ENCODE results near the gene LIPG. TPM values are rescaled to one million over a fixed set of nuclear protein-coding genes. Genes with fewer than 3 reads are reported as not detected.

The LIPG gene
- total and polyA plus RNA-seq, 4 donors, result 0.03 to 23.7 (median 4.7) TPM

GRCh38 chr18:49534846-49535601, 26.8 kb upstream of the LIPG start:
- intact Hi-C loops (cut with DNase I), result no loop called here
- H3K27me3 ChIP-seq (ENCODE audit: control insufficient read depth in 1 of 2, insufficient read depth in 2 of 2, low read length in 1 of 2), result no peaks in the 10 kb centered on the region
- no peak for ATAC-seq (ENCODE audit: low FRiP score)

DNA sequence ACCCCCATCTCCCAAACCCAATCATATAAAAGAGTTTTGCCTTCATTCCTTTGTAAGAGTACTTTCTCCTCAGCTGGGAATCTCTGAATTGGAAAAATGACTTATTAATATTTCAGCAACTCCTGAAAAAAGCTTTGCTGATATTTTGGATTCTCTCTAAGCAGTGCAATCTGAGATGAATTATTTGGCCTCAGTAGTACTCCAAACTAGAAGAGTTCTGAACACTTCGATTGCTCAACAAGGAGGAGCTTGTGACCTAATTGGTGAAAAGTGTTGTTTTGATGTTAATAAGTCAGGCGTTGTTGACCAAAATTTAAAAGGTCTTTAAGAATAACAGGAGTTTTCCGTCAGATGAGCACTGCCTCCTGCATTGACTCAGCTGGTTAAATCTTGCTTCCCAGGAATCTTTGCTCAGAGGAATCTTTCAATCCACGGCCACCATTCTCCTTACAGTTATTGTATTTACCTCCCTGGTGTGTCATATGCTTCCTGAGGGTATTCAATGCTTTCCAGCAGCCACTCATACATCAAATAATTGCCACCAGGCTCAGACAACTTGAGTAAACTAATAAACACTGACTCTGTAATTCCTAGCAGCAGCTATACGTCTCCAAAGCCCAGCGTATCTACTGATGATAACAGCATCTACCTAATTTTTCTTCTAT, 24.5 kb upstream of the LIPG start:
- intact Hi-C loops (cut with DNase I), result no loop called here
- 81 to 83% methylated on average over 6 of the region's 6 CpGs for WGBS, 2 donors

More at GRCh38 chr18:49534846-49535601, 26.8 kb upstream of the LIPG start:
- WGBS, 2 donors, result 88 to 92% methylated on average over 1 of the region's 1 CpG
- Histone ChIP-seq H3K27ac (ENCODE audit: low read depth in 1 of 2, low read length in 2 of 2) (no peak overlapping the region), H3K36me3 (ENCODE audit: control insufficient read depth in 1 of 2, insufficient read depth in 2 of 2, low read length in 1 of 2) (no peaks in the 10 kb centered on the region), H3K4me3 (ENCODE audit: low read length in 2 of 2) (no peak overlapping the region), H3K4me1 (ENCODE audit: control insufficient read depth in 1 of 2, insufficient read depth in 2 of 2, low read length in 2 of 2) (no peaks in the 10 kb centered on the region), H3K9me3 (ENCODE audit: control insufficient read depth, low read length) (no peaks in the 10 kb centered on the region)
- no peak for DNase-seq

GRCh38 chr18:49544362-49544761, 17.5 kb upstream of the LIPG start:
- Histone ChIP-seq H3K27me3 (ENCODE audit: control insufficient read depth in 1 of 2, insufficient read depth in 2 of 2, low read length in 1 of 2) (no peaks in the 10 kb centered on the region), H3K9me3 (ENCODE audit: control insufficient read depth, low read length) (no peaks in the 10 kb centered on the region), H3K4me1 (ENCODE audit: control insufficient read depth in 1 of 2, insufficient read depth in 2 of 2, low read length in 2 of 2) (no peaks in the 10 kb centered on the region), H3K27ac (ENCODE audit: low read depth in 1 of 2, low read length in 2 of 2) (no peak overlapping the region), H3K4me3 (ENCODE audit: low read length in 2 of 2) (no peak overlapping the region), H3K36me3 (ENCODE audit: control insufficient read depth in 1 of 2, insufficient read depth in 2 of 2, low read length in 1 of 2) (no peaks in the 10 kb centered on the region)
- DNase-seq (no peak), ATAC-seq (ENCODE audit: low FRiP score) (no peak)
- 89 to 92% methylated on average over 5 of the region's 5 CpGs for WGBS, 2 donors
- intact Hi-C loops (cut with DNase I), result no loop called here

More for the DNA sequence above, 24.5 kb upstream of the LIPG start:
- no peaks in the 10 kb centered on the region for H3K36me3 ChIP-seq (ENCODE audit: control insufficient read depth in 1 of 2, insufficient read depth in 2 of 2, low read length in 1 of 2)
- H3K27me3 ChIP-seq (ENCODE audit: control insufficient read depth in 1 of 2, insufficient read depth in 2 of 2, low read length in 1 of 2), result no peaks in the 10 kb centered on the region
- no peaks in the 10 kb centered on the region for H3K9me3 ChIP-seq (ENCODE audit: control insufficient read depth, low read length)
- ATAC-seq (ENCODE audit: low FRiP score) (no peak), DNase-seq (no peak)
- H3K4me3 ChIP-seq (ENCODE audit: low read length in 2 of 2), result no peak overlapping the region
- H3K27ac ChIP-seq (ENCODE audit: low read depth in 1 of 2, low read length in 2 of 2), result no peak overlapping the region
- H3K4me1 ChIP-seq (ENCODE audit: control insufficient read depth in 1 of 2, insufficient read depth in 2 of 2, low read length in 2 of 2), result no peaks in the 10 kb centered on the region

GRCh38 chr18:49546278-49546677, 15.6 kb upstream of the LIPG start:
- intact Hi-C loops (cut with DNase I), result no loop called here
- Histone ChIP-seq H3K4me3 (ENCODE audit: low read length in 2 of 2) (no peak overlapping the region), H3K36me3 (ENCODE audit: control insufficient read depth in 1 of 2, insufficient read depth in 2 of 2, low read length in 1 of 2) (no peaks in the 10 kb centered on the region), H3K27me3 (ENCODE audit: control insufficient read depth in 1 of 2, insufficient read depth in 2 of 2, low read length in 1 of 2) (no peaks in the 10 kb centered on the region), H3K4me1 (ENCODE audit: control insufficient read depth in 1 of 2, insufficient read depth in 2 of 2, low read length in 2 of 2) (no peaks in the 10 kb centered on the region), H3K9me3 (ENCODE audit: control insufficient read depth, low read length) (no peaks in the 10 kb centered on the region), H3K27ac (ENCODE audit: low read depth in 1 of 2, low read length in 2 of 2) (no peak overlapping the region)
- WGBS, 2 donors, result 96 to 100% methylated on average over 1 of the region's 1 CpG
- no peak for DNase-seq
- no peak for ATAC-seq (ENCODE audit: low FRiP score)

- no peak for DNase-seq
- H3K27ac ChIP-seq (ENCODE audit: low read depth in 1 of 2, low read length in 2 of 2), result no peak overlapping the region
- H3K9me3 ChIP-seq (ENCODE audit: control insufficient read depth, low read length), result no peaks in the 10 kb centered on the region
- WGBS, 2 donors, result 83 to 87% methylated on average over 5 of the region's 5 CpGs
- no peaks in the 10 kb centered on the region for H3K4me1 ChIP-seq (ENCODE audit: control insufficient read depth in 1 of 2, insufficient read depth in 2 of 2, low read length in 2 of 2)
- no peaks in the 10 kb centered on the region for H3K36me3 ChIP-seq (ENCODE audit: control insufficient read depth in 1 of 2, insufficient read depth in 2 of 2, low read length in 1 of 2)
- intact Hi-C loops (cut with DNase I), result no loop called here
- H3K4me3 ChIP-seq (ENCODE audit: low read length in 2 of 2), result no peak overlapping the region
- H3K27me3 ChIP-seq (ENCODE audit: control insufficient read depth in 1 of 2, insufficient read depth in 2 of 2, low read length in 1 of 2), result no peaks in the 10 kb centered on the region
- ATAC-seq (ENCODE audit: low FRiP score), result no peak
Measured at GRCh38 chr18:49546719-49547273, 15.1 kb upstream of the LIPG start.

- WGBS, 2 donors, result 19 to 38% methylated on average over 1 of the region's 1 CpG
- DNase-seq, result no peak
- Histone ChIP-seq H3K36me3 (ENCODE audit: control insufficient read depth in 1 of 2, insufficient read depth in 2 of 2, low read length in 1 of 2) (no peaks in the 10 kb centered on the region), H3K27me3 (ENCODE audit: control insufficient read depth in 1 of 2, insufficient read depth in 2 of 2, low read length in 1 of 2) (no peaks in the 10 kb centered on the region), H3K4me1 (ENCODE audit: control insufficient read depth in 1 of 2, insufficient read depth in 2 of 2, low read length in 2 of 2) (no peaks in the 10 kb centered on the region), H3K4me3 (ENCODE audit: low read length in 2 of 2) (no peak overlapping the region), H3K9me3 (ENCODE audit: control insufficient read depth, low read length) (no peaks in the 10 kb centered on the region), H3K27ac (ENCODE audit: low read depth in 1 of 2, low read length in 2 of 2) (no peak overlapping the region)
- no peak for ATAC-seq (ENCODE audit: low FRiP score)
- intact Hi-C loops (cut with DNase I), result no loop called here
Measured at GRCh38 chr18:49547701-49548100, 14.2 kb upstream of the LIPG start.

DNA sequence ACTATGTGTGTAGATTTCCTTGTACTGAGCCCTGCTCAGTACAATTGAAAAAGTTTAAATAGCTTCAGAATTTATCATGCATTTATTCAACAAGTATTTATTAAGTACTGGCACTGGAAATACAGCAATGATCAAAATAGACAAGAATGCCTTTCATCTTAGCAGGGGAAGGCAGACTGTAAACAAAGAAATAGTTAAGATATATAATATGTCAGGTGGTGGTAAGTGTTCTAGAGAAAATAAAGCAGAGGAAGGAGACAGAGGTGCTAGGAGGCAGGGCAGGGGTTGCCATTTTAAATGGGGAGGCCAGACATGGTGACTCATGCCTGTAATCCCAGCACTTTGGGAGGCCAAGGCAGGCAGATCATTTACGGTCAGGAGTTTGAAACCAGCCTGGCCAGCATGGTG, 13.6 kb upstream of the LIPG start:
- intact Hi-C loops (cut with DNase I), result no loop called here
- no peaks in the 10 kb centered on the region for H3K36me3 ChIP-seq (ENCODE audit: control insufficient read depth in 1 of 2, insufficient read depth in 2 of 2, low read length in 1 of 2)
- no peaks in the 10 kb centered on the region for H3K27me3 ChIP-seq (ENCODE audit: control insufficient read depth in 1 of 2, insufficient read depth in 2 of 2, low read length in 1 of 2)
- H3K9me3 ChIP-seq (ENCODE audit: control insufficient read depth, low read length), result no peaks in the 10 kb centered on the region
- no peaks in the 10 kb centered on the region for H3K4me1 ChIP-seq (ENCODE audit: control insufficient read depth in 1 of 2, insufficient read depth in 2 of 2, low read length in 2 of 2)
- ATAC-seq (ENCODE audit: low FRiP score), result no peak
- H3K27ac ChIP-seq (ENCODE audit: low read depth in 1 of 2, low read length in 2 of 2), result no peak overlapping the region
- no peak overlapping the region for H3K4me3 ChIP-seq (ENCODE audit: low read length in 2 of 2)
- 77 to 82% methylated on average over 1 of the region's 1 CpG for WGBS, 2 donors
- no peak for DNase-seq

DNA sequence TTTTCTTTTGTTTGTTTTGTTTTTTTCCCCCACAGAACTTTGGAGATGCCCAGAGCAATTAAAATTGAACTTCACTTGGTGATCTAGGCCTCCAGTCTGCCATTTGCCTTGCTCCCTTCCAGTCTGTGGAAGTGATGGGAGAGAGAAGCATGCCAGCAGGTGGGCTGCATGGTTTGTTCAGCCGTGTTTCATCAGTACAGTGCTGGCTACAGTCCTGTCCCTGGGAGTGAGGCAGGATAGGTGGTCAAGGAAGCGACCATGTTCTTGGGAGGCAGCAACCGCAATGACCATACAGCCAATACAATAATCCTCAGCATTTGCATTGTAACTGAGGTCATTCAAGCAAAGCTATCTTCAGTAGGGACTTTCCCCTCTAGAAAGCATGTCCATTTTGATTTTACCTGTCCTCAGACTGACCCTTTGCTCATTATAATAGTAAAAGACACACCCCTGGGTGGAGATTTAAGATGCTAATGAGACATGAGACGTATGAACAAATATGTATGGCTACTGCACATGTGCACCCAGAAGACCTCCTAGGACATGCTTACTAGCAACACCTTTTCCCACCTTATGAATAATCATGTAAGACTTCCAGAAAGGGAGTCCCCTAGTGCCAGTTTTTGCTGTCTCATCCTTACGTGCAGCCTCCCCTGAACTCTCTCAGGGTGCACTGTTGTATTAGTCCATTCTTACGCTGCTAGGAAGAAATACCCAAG, 11.1 kb upstream of the LIPG start:
- H3K4me3 ChIP-seq (ENCODE audit: low read length in 2 of 2), result no peak overlapping the region
- H3K9me3 ChIP-seq (ENCODE audit: control insufficient read depth, low read length), result no peaks in the 10 kb centered on the region
- H3K36me3 ChIP-seq (ENCODE audit: control insufficient read depth in 1 of 2, insufficient read depth in 2 of 2, low read length in 1 of 2), result no peaks in the 10 kb centered on the region
- DNase-seq, result no peak
- no peaks in the 10 kb centered on the region for H3K27me3 ChIP-seq (ENCODE audit: control insufficient read depth in 1 of 2, insufficient read depth in 2 of 2, low read length in 1 of 2)
- WGBS, 2 donors, result 88 to 89% methylated on average over 6 of the region's 6 CpGs
- no peak for ATAC-seq (ENCODE audit: low FRiP score)
- no peak overlapping the region for H3K27ac ChIP-seq (ENCODE audit: low read depth in 1 of 2, low read length in 2 of 2)
- H3K4me1 ChIP-seq (ENCODE audit: control insufficient read depth in 1 of 2, insufficient read depth in 2 of 2, low read length in 2 of 2), result no peaks in the 10 kb centered on the region
- intact Hi-C loops (cut with DNase I), result no loop called here

Measured in aorta (tissue), 5 donors.